HEK293 (cell line): Measurements from ENCODE around the gene PNMA8A.

ENCODE experiments used
- PBX3 ChIP-seq: sonication (generic); formaldehyde crosslinking; IDR thresholded peaks from 2 replicates; pipeline ENCODE4 v1.8.1; 2022; ENCODE audit warnings: mild to moderate bottlenecking, moderate library complexity, missing genetic modification reagents
- REST ChIP-seq: fragments of 450-650 bp; formaldehyde crosslinking; IDR thresholded peaks from 2 replicates; pipeline ENCODE4 v1.5.1; 2016; ENCODE audit warnings: missing biosample characterization, missing genetic modification characterization
- ZNF501 ChIP-seq: fragments of 450-650 bp; formaldehyde crosslinking; IDR thresholded peaks from 2 replicates; pipeline ENCODE4 v1.5.1; 2016; ENCODE audit warnings: missing biosample characterization, missing genetic modification characterization

- TF ChIP-seq PBX3 (CRISPR knock-in tag) (no peak), REST (tag by site-specific recombination) (no peak), ZNF501 (tag by site-specific recombination) (no peak)
Measured at GRCh38 chr19:46492841-46493235, 21.5 kb upstream of the PNMA8A start.
